Stimulated activated CD8-positive, alpha-beta memory T cell treated with anti-CD3 and anti-CD28 coated beads, Interleukin-2, amount 100 ng/mL, for 1 hour (primary cell): ENCODE data around the gene CEP152.

Source experiments
- DNase-seq, 2 donors: peaks; one replicate each; pipeline ENCODE4 v3.0.0-alpha.2; 2020; ENCODE audit warnings: low read depth in 2 of 2

CEP152 gene

GRCh38 chr15:48710952-48711495 lies 99.8 kb downstream of the CEP152 start:
- no peak for DNase-seq

- no peak for DNase-seq
These were observed 102.2 kb downstream of the CEP152 start for GRCh38 chr15:48708641-48709040.

- no peak for DNase-seq
These were observed 105.5 kb downstream of the CEP152 start for GRCh38 chr15:48705381-48705780.

GRCh38 chr15:48703544-48703943 lies 107.3 kb downstream of the CEP152 start:
- no peak for DNase-seq

GRCh38 chr15:48702569-48703236 lies 108.2 kb downstream of the CEP152 start:
- no peak for DNase-seq

- no peak for DNase-seq
These were observed 114.1 kb downstream of the CEP152 start for GRCh38 chr15:48696627-48697312.

- no peak for DNase-seq
These were observed 114.9 kb downstream of the CEP152 start for GRCh38 chr15:48695827-48696573.

- DNase-seq: no peak
These were observed 115.6 kb downstream of the CEP152 start for GRCh38 chr15:48695088-48695826.

GRCh38 chr15:48693484-48693883 lies 117.4 kb downstream of the CEP152 start:
- no peak for DNase-seq

GRCh38 chr15:48688493-48688892 lies 122.4 kb downstream of the CEP152 start:
- no peak for DNase-seq
